Ishikawa (cell line): Measurements from ENCODE around the gene PHLDB2.
A peak's percentile ranks its signal among the peaks of the same experiment; 100 is the strongest.

Experiments
- CEBPB ChIP-seq: IDR thresholded peaks from 2 replicates; pipeline ENCODE4 v1.6.1; 2012
- CREB1 ChIP-seq: IDR thresholded peaks from 2 replicates; pipeline ENCODE4 v1.6.1; 2012; ENCODE audit warnings: low read depth
- EGR1 ChIP-seq: IDR thresholded peaks from 2 replicates; pipeline ENCODE4 v1.6.1; 2012
- EP300 ChIP-seq: IDR thresholded peaks from 2 replicates; pipeline ENCODE4 v1.6.1; 2012; ENCODE audit warnings: borderline replicate concordance
- FOXM1 ChIP-seq: IDR thresholded peaks from 2 replicates; pipeline ENCODE4 v1.6.1; 2012; ENCODE audit warnings: low read depth, borderline replicate concordance
- MAX ChIP-seq: IDR thresholded peaks from 2 replicates; pipeline ENCODE4 v1.6.1; 2012
- NFIC ChIP-seq: IDR thresholded peaks from 2 replicates; pipeline ENCODE4 v1.6.1; 2012
- RAD21 ChIP-seq: IDR thresholded peaks from 2 replicates; pipeline ENCODE4 v1.6.1; 2012; ENCODE audit warnings: low read depth
- REST ChIP-seq: IDR thresholded peaks from 2 replicates; pipeline ENCODE4 v1.6.1; 2012; ENCODE audit warnings: low read depth, mild to moderate bottlenecking
- TAF1 ChIP-seq: IDR thresholded peaks from 2 replicates; pipeline ENCODE4 v1.6.1; 2012; ENCODE audit warnings: low read depth, mild to moderate bottlenecking
- TCF12 ChIP-seq: IDR thresholded peaks from 2 replicates; pipeline ENCODE4 v1.6.1; 2012; ENCODE audit warnings: low read depth
- TEAD4 ChIP-seq: IDR thresholded peaks from 2 replicates; pipeline ENCODE4 v1.6.1; 2012
- USF1 ChIP-seq: IDR thresholded peaks from 2 replicates; pipeline ENCODE4 v1.6.1; 2012
- YY1 ChIP-seq: IDR thresholded peaks from 2 replicates; pipeline ENCODE4 v1.6.1; 2012; ENCODE audit warnings: low read depth
- ZBTB7A ChIP-seq: IDR thresholded peaks from 2 replicates; pipeline ENCODE4 v1.6.1; 2012; ENCODE audit warnings: low read depth

Gene PHLDB2

GRCh38 chr3:111906656-111907055 is 47.6 kb downstream of the PHLDB2 start:
- no peak for TF ChIP-seq FOXM1
- no peak for TF ChIP-seq MAX
- no peak for TF ChIP-seq NFIC
- no peak for TF ChIP-seq CREB1
- TF ChIP-seq USF1 = no peak
- no peak for TF ChIP-seq TAF1
- no peak for TF ChIP-seq REST

GRCh38 chr3:111907151-111907550 is 48.1 kb downstream of the PHLDB2 start:
- no peak for TF ChIP-seq YY1
- no peak for TF ChIP-seq TCF12
- no peak for TF ChIP-seq CEBPB
- TF ChIP-seq REST = no peak
- TF ChIP-seq ZBTB7A = no peak
- TF ChIP-seq MAX = no peak
- TF ChIP-seq CREB1 = no peak
- no peak for TF ChIP-seq NFIC
- TF ChIP-seq FOXM1 = no peak
- TF ChIP-seq EGR1 = no peak
- TF ChIP-seq TAF1 = no peak
- no peak for TF ChIP-seq EP300
- TF ChIP-seq RAD21 = no peak

DNA sequence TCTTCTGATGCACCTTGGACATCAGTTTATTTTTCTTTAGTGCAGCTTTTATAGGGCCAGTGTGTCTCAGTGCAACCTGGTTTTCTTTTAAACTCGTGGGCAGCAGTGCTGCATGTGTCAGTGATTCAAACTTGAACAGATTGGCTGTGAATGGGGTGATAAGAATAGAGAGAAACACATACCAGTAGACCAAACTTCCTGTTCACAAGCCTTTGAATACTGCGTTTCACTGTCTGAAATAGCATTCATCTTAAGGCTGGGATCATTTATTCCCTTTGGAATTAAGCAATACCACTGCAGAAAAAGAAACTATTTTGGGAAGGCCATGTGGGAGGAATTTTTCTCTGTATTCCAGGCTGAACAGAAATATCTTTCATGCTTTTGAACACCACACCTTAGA is 51.7 kb downstream of the PHLDB2 start:
- no peak for TF ChIP-seq YY1
- peak; percentile 22; the same call in 1 of the 2 replicates for TF ChIP-seq CEBPB

DNA sequence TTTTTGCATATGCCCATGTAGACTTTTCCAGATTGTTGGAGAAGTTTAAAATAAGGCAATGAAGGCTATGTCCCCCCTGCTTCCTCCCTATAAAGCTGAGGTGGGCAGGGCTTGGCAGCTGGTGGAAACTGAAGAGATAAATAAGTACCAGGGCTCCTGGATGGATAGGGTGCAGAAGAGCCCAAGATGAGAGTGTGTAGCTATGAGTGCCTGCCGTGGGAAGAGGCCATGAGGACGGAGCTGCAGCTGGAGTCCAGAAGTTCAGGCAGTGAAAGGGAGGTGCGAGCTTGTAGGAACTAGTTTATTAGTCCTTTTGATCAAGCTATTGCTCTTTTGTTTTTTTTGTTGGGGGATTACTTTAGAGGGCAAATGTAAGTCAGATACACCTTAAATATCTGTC is 52.4 kb downstream of the PHLDB2 start:
- no peak for TF ChIP-seq NFIC
- no peak for TF ChIP-seq TEAD4
- no peak for TF ChIP-seq CREB1
- no peak for TF ChIP-seq USF1
- no peak for TF ChIP-seq EGR1
- TF ChIP-seq CEBPB = no peak
- TF ChIP-seq FOXM1 = no peak
- no peak for TF ChIP-seq TCF12
- TF ChIP-seq REST = no peak
- TF ChIP-seq TAF1 = no peak

GRCh38 chr3:111913163-111913763 is 54.2 kb downstream of the PHLDB2 start:
- TF ChIP-seq EGR1 (no peak), TEAD4 (no peak), CEBPB (no peak), REST (no peak), USF1 (no peak), CREB1 (no peak), TAF1 (no peak), NFIC (no peak), FOXM1 (no peak), MAX (no peak), YY1 (no peak), EP300 (no peak), RAD21 (no peak), TCF12 (no peak), ZBTB7A (no peak)
